NB4 (cell line): ENCODE measurements around the gene EFTUD2.

Experiments used
- DNase-seq: peaks from one replicate; pipeline ENCODE4 v3.0.0; 2010; ENCODE audit warnings: low read depth
- H3K4me3 ChIP-seq: one replicate; pipeline ENCODE4 v1.5.1; 2011; ENCODE audit warnings: mild to moderate bottlenecking, low read depth, low read length, moderate library complexity
- CTCF ChIP-seq: IDR thresholded peaks from one replicate; pipeline ENCODE4 v1.5.1; 2012; ENCODE audit warnings: low read depth, low read length
- MYC ChIP-seq: IDR thresholded peaks from 2 replicates; pipeline ENCODE4 v1.6.1; 2011; ENCODE audit warnings: low read depth, low read length
- POLR2A ChIP-seq: IDR thresholded peaks from 2 replicates; pipeline ENCODE4 v1.6.1; 2011; ENCODE audit warnings: mild to moderate bottlenecking; ENCODE audit not compliant: insufficient read length; ENCODE audit errors: extremely low read depth
- TF ChIP-seq, protein P1 (sequence below): IDR thresholded peaks from 2 replicates; pipeline ENCODE4 v1.6.1; 2011; ENCODE audit warnings: low read depth, low read length

EFTUD2 gene

GRCh38 chr17:44940768-44941167 lies 41.5 kb upstream of the EFTUD2 start:
- no peak for DNase-seq
- no peak overlapping the region for H3K4me3 ChIP-seq
- TF ChIP-seq MYC (no peak), POLR2A (no peak), CTCF (no peak)
- TF ChIP-seq, protein P1, sequence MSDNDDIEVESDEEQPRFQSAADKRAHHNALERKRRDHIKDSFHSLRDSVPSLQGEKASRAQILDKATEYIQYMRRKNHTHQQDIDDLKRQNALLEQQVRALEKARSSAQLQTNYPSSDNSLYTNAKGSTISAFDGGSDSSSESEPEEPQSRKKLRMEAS: no peak

DNA sequence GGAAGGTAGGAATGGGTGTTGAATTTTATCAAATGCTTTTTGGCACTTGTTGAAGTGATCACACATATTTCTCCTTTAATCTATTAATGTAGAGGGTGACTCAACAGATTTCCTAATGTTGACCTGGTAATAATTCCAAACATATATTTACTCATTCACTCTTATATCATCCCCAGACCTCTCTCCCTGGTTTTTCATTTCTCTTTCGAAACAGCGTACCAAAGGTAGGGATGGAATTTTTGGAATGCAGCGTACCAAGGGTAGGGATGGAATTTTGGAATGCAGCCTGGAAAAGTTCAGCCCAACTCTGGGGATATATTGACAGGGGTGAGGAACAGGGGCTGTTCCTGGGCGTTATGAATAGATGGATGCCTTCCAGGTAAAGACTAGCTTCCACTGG lies 41.1 kb upstream of the EFTUD2 start:
- H3K4me3 ChIP-seq: no peak overlapping the region
- TF ChIP-seq, protein P1: no peak
- TF ChIP-seq POLR2A: no peak
- no peak for TF ChIP-seq CTCF
- DNase-seq: no peak

DNA sequence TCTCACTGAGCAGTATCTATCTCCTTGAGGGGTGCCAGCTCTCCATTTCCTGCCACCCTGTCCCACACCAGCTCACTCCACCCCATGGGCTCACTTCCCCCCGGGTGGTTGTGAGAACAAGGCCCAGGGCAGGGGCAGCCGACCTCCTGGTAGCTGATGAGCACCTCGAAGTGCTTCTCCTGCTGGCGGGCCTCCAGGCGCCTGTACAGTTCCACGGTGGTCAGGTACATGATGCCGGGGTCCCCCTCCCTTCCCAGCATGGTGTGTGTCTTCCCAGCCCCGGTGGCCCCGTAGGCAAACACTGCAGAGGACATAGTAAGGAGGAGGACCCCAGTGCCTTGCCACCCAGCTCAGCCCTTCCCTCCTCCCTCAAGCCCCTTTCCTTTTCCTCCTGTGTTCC lies 35.9 kb upstream of the EFTUD2 start:
- DNase-seq: no peak
- H3K4me3 ChIP-seq: no peak overlapping the region
- TF ChIP-seq MYC: no peak
- TF ChIP-seq, protein P1: no peak
- TF ChIP-seq CTCF: no peak
- no peak for TF ChIP-seq POLR2A

GRCh38 chr17:44934745-44935105 lies 35.5 kb upstream of the EFTUD2 start:
- TF ChIP-seq, protein P1: no peak
- TF ChIP-seq MYC (no peak), POLR2A (no peak), CTCF (no peak)
- no peak overlapping the region for H3K4me3 ChIP-seq
- no peak for DNase-seq

DNA sequence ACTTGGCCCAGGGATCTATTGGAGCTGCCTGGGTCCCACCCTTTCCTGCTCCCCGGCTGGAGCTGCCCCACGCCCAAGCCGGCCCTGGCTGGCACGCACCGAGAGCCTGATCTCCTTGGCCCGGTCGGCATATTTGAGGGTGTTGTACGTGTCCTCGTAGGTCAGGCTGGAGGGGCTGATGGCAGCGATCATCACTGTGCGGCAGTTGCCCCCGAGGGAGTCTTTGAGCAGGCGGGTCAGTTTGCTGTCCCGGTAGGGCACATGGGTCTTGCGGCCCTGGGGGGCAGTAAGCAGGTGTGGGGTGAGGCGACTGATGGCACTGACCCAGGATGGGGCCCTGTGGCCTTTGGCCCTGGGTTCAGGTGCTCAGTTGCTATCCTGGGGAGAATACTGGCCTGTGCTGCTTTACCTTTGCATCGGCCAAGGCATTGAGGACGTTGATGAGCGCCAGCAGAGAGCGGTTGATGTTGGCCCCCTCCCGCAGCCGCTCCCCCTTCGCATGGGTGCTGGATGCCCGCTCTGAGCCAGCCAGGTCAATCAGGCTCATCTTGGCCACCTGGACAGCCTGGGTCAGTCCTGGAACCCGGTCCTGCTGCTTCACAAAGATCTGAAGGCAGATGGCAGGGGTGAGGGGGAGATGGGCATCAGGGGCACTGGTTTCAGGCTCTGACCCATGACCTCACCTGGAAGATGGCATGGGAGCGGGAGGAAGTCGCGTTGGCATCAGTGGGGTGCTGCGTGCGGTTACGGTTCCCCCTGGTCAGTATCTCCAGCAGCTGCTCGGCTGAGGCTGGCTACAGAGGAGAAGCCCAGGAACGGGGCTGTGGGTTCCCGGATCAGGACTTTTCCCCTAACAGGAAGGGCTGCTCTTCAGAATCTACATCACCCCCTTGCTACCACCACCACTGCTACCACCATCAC lies 34.8 kb upstream of the EFTUD2 start:
- no peak overlapping the region for H3K4me3 ChIP-seq
- no peak for DNase-seq
- no peak for TF ChIP-seq POLR2A
- TF ChIP-seq CTCF: no peak
- TF ChIP-seq, protein P1: no peak
- TF ChIP-seq MYC: no peak
